GM12878 (cell line): ENCODE data around the gene RDH12. TPM values are rescaled to one million over a fixed set of nuclear protein-coding genes. Genes with fewer than 3 reads are reported as not detected.

Experiments used
- ATAC-seq: fragments of 200-7000 bp; cut with Tn5 transposase; 3 replicates; pipeline ENCODE4 v1.9.1; 2020; ENCODE audit warnings: mild to moderate bottlenecking, moderate library complexity
- BruUV-seq: library from RNA; stranded (reverse); fragments of 400-500 nt; replicated peaks from 2 replicates; lab custom pipeline; 2021; lab: Mats Ljungman, UMichigan
- CTCF ChIA-PET: fragments of 300-600 bp; sonication (Branson Sonifier 250); formaldehyde crosslinking; extraction: SDS; loops from one replicate; lab custom pipeline; 2021; ENCODE audit warnings: inconsistent platforms; lab: Yijun Ruan, JAX
- POLR2A ChIA-PET: fragments of 350-600 bp; formaldehyde crosslinking; extraction: SDS; loops from one replicate; lab custom pipeline; 2021; ENCODE audit warnings: inconsistent platforms; lab: Charles Lee
- RAD21 ChIA-PET: fragments of 300-600 bp; sonication (Branson Sonifier 250); formaldehyde crosslinking; loops from one replicate; lab custom pipeline; 2023; ENCODE audit warnings: antibody characterized with exemption; ENCODE audit not compliant: unreplicated experiment; lab: Charles Lee
- SMC1A ChIA-PET: fragments of 300-600 bp; sonication (Branson Sonifier 250); formaldehyde crosslinking; loops from one replicate; lab custom pipeline; 2023; ENCODE audit not compliant: unreplicated experiment, uncharacterized antibody; lab: Charles Lee
- DNase-seq: peaks from one replicate; pipeline ENCODE4 v3.0.0-alpha.2; 2011; ENCODE audit warnings: low read depth, low spot score
- FAIRE-seq: peaks from 3 replicates; lab custom pipeline; 2011; peaks lifted over from hg19 to GRCh38; lab: Jason Lieb, UNC
- H2AFZ ChIP-seq: 2 replicates; pipeline ENCODE4 v1.6.0; 2011; ENCODE audit warnings: low read depth, low read length, control low read depth; ENCODE audit not compliant: control insufficient read depth
- H3K27ac ChIP-seq: 2 replicates; pipeline ENCODE4 v1.5.1; 2011; ENCODE audit warnings: control low read depth; ENCODE audit not compliant: control insufficient read depth, insufficient read depth
- H3K27me3 ChIP-seq, 2 experiments: replicated peaks in 1 of 2; 2 replicates each; pipeline versions ENCODE4 v1.6.0 to v1.6.1; 2011; ENCODE audit warnings: low read length in 1 of 2; ENCODE audit not compliant: control insufficient read depth in 2 of 2, insufficient read depth in 2 of 2
- H3K36me3 ChIP-seq, 2 experiments: 2 replicates each; pipeline ENCODE4 v1.5.1; 2011; ENCODE audit warnings: low read length in 1 of 2; ENCODE audit not compliant: control insufficient read depth in 2 of 2, insufficient read depth in 2 of 2
- H3K4me1 ChIP-seq: 2 replicates; pipeline ENCODE4 v1.6.1; 2011; ENCODE audit warnings: mild to moderate bottlenecking, low read length, moderate library complexity, mixed read lengths; ENCODE audit not compliant: control insufficient read depth, insufficient read depth
- H3K4me2 ChIP-seq: 2 replicates; pipeline ENCODE4 v1.6.0; 2011; ENCODE audit warnings: control low read depth; ENCODE audit not compliant: control insufficient read depth, insufficient read depth
- H3K4me3 ChIP-seq: fragments of 200-600 bp; sonication (generic); 2 replicates; pipeline ENCODE4 v1.5.1; 2016
- H3K79me2 ChIP-seq: 2 replicates; pipeline ENCODE4 v1.6.0; 2011; ENCODE audit warnings: low read length; ENCODE audit not compliant: control insufficient read depth, insufficient read depth
- H3K9ac ChIP-seq: 2 replicates; pipeline ENCODE4 v1.8.0; 2011; ENCODE audit warnings: low read length, control low read depth, mixed read lengths; ENCODE audit not compliant: control insufficient read depth, insufficient read depth
- H3K9me3 ChIP-seq: replicated peaks from 3 replicates; pipeline ENCODE4 v1.5.1; 2011; ENCODE audit warnings: mild to moderate bottlenecking, low read length; ENCODE audit not compliant: control insufficient read depth, insufficient read depth
- H4K20me1 ChIP-seq: 2 replicates; pipeline ENCODE4 v1.6.0; 2011; ENCODE audit not compliant: control insufficient read depth, insufficient read depth
- DPF2 ChIP-seq: fragments of 450-650 bp; IDR thresholded peaks from 2 replicates; pipeline ENCODE4 v1.6.1; 2017; ENCODE audit warnings: mild to moderate bottlenecking
- WGBS: methylation state at CpG from one replicate; pipeline ENCODE4 v1.1.6; 2016; ENCODE audit warnings: low lambda C conversion rate; ENCODE audit not compliant: insufficient replicate concordance, insufficient coverage; ENCODE audit errors: missing lambda C conversion rate; 5-methylcytosine and 5-hydroxymethylcytosine counted together
- in situ Hi-C: fragments of 300-500 bp; cut with MboI; formaldehyde crosslinking; loops from 9 replicates; pipeline ENCODE4 v1.14.3; 2018; ENCODE audit warnings: mixed read lengths
- intact Hi-C: fragments of 100-400 bp; cut with micrococcal nuclease; formaldehyde crosslinking; loops from one replicate; pipeline ENCODE4 v1.14.2; 2022; ENCODE audit not compliant: unreplicated experiment
- polyA plus RNA-seq, 11 experiments: library from polyadenylated mRNA; depleted of rRNA in 4 of 11; unstranded in 6 of 11; stranded (reverse) in 5 of 11; fragments of >200 nt; fragmentation: Nextera tagmentation in 4 of 11; fragmentation: Illumina TruSeq in 1 of 11; extraction: Ambion mirVana in 4 of 11; extraction: Trizol in 1 of 11; gene quantifications; 1 replicate in 1 of 11; 2 replicates in 10 of 11; pipeline versions ENCODE4 v1.2.1 to v1.2.3, GENCODE V29; 2011 to 2016; ENCODE audit warnings: inconsistent platforms in 2 of 11, missing spikeins in 2 of 11, low read depth in 1 of 11
- total RNA-seq, 4 experiments: library from RNA; depleted of rRNA in 3 of 4; stranded (reverse); fragments of >200 nt in 3 of 4; fragmentation: Illumina TruSeq in 1 of 4; extraction: Trizol in 1 of 4; gene quantifications; 2 replicates each; pipeline versions ENCODE4 v1.2.1 to v1.2.3, GENCODE V29; 2013 to 2021
- TF ChIP-seq, protein P1 (sequence below): fragments of 450-650 bp; formaldehyde crosslinking; IDR thresholded peaks from 2 replicates; pipeline ENCODE4 v1.4.0; 2022; ENCODE audit warnings: mild to moderate bottlenecking, moderate library complexity
- TF ChIP-seq, protein P2 (sequence below): IDR thresholded peaks from 2 replicates; pipeline ENCODE4 v1.6.1; 2012; ENCODE audit warnings: mild to moderate bottlenecking, low read depth, low read length
- TF ChIP-seq, protein P3 (sequence below): fragments of 450-650 bp; IDR thresholded peaks from 2 replicates; pipeline ENCODE4 v1.6.1; 2017; ENCODE audit warnings: mild to moderate bottlenecking, moderate library complexity

The RDH12 gene
- total and polyA plus RNA-seq, 10 of the 15 experiments (the other 5 are each of a cell fraction or from before 2014, with no cell fraction given): not detected

DNA sequence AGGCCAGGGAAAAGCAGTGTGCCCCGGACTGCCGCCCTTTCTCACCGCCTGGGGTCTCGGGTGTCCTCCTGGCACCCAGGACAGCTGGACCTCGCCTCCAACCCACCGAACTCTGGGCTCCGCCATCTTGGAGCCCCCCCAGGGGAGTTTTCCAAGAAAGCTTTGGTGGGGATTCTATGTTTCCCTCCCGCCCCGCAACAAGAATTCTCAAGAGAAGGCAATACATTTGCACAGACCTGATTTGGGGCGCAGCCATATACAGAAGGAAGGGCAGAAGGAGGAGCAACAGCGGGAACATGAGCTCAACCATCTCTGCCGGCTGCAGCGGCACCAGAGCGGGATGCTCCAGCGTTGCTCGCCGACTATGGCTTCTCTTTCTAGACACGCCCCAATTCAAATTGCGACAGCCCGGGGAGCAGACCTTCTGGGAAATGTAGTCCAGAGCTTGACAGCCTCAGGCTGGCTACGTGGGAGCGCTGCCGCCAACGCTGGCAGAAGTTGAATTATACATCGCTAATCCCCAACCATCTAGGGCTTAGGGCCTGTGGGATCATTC lies 6.2 kb upstream of the RDH12 start, which contains the start of gene RDH11 (continued):
- TF ChIP-seq, protein P1, sequence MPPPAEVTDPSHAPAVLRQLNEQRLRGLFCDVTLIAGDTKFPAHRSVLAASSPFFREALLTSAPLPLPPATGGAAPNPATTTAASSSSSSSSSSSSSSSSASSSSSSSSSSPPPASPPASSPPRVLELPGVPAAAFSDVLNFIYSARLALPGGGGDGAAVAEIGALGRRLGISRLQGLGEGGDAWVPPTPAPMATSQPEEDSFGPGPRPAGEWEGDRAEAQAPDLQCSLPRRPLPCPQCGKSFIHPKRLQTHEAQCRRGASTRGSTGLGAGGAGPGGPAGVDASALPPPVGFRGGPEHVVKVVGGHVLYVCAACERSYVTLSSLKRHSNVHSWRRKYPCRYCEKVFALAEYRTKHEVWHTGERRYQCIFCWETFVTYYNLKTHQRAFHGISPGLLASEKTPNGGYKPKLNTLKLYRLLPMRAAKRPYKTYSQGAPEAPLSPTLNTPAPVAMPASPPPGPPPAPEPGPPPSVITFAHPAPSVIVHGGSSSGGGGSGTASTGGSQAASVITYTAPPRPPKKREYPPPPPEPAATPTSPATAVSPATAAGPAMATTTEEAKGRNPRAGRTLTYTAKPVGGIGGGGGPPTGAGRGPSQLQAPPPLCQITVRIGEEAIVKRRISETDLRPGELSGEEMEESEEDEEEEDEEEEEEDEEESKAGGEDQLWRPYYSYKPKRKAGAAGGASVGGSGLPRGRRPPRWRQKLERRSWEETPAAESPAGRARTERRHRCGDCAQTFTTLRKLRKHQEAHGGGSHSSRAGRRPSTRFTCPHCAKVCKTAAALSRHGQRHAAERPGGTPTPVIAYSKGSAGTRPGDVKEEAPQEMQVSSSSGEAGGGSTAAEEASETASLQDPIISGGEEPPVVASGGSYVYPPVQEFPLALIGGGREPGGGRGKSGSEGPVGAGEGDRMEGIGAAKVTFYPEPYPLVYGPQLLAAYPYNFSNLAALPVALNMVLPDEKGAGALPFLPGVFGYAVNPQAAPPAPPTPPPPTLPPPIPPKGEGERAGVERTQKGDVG (CRISPR knock-in tag): no peak

DNA sequence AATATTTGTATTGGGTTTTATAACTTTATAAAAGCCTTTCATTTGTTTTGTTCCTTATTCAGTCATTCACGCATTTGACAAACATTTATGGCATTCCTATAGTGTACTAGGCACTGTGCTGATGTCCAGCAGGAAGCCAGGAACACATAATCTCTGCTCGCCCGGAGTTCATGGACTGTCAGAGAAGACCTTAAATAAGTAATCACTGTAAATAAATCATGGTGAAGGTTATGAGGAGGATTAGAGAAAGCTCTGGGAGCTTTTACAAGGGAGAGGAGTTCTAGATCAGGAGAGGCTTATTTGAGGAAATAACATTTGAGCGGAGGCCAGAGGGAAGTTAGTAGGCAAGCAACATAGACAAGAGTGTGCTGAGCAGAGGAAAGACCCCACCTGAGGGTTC lies 4.7 kb upstream of the RDH12 start:
- Histone ChIP-seq H2AFZ (no peak overlapping the region), H3K79me2 (peaks cover 20% of the 10 kb centered on the region)
- TF ChIP-seq, protein P2, sequence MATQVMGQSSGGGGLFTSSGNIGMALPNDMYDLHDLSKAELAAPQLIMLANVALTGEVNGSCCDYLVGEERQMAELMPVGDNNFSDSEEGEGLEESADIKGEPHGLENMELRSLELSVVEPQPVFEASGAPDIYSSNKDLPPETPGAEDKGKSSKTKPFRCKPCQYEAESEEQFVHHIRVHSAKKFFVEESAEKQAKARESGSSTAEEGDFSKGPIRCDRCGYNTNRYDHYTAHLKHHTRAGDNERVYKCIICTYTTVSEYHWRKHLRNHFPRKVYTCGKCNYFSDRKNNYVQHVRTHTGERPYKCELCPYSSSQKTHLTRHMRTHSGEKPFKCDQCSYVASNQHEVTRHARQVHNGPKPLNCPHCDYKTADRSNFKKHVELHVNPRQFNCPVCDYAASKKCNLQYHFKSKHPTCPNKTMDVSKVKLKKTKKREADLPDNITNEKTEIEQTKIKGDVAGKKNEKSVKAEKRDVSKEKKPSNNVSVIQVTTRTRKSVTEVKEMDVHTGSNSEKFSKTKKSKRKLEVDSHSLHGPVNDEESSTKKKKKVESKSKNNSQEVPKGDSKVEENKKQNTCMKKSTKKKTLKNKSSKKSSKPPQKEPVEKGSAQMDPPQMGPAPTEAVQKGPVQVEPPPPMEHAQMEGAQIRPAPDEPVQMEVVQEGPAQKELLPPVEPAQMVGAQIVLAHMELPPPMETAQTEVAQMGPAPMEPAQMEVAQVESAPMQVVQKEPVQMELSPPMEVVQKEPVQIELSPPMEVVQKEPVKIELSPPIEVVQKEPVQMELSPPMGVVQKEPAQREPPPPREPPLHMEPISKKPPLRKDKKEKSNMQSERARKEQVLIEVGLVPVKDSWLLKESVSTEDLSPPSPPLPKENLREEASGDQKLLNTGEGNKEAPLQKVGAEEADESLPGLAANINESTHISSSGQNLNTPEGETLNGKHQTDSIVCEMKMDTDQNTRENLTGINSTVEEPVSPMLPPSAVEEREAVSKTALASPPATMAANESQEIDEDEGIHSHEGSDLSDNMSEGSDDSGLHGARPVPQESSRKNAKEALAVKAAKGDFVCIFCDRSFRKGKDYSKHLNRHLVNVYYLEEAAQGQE: no peak
- TF ChIP-seq, protein P3, sequence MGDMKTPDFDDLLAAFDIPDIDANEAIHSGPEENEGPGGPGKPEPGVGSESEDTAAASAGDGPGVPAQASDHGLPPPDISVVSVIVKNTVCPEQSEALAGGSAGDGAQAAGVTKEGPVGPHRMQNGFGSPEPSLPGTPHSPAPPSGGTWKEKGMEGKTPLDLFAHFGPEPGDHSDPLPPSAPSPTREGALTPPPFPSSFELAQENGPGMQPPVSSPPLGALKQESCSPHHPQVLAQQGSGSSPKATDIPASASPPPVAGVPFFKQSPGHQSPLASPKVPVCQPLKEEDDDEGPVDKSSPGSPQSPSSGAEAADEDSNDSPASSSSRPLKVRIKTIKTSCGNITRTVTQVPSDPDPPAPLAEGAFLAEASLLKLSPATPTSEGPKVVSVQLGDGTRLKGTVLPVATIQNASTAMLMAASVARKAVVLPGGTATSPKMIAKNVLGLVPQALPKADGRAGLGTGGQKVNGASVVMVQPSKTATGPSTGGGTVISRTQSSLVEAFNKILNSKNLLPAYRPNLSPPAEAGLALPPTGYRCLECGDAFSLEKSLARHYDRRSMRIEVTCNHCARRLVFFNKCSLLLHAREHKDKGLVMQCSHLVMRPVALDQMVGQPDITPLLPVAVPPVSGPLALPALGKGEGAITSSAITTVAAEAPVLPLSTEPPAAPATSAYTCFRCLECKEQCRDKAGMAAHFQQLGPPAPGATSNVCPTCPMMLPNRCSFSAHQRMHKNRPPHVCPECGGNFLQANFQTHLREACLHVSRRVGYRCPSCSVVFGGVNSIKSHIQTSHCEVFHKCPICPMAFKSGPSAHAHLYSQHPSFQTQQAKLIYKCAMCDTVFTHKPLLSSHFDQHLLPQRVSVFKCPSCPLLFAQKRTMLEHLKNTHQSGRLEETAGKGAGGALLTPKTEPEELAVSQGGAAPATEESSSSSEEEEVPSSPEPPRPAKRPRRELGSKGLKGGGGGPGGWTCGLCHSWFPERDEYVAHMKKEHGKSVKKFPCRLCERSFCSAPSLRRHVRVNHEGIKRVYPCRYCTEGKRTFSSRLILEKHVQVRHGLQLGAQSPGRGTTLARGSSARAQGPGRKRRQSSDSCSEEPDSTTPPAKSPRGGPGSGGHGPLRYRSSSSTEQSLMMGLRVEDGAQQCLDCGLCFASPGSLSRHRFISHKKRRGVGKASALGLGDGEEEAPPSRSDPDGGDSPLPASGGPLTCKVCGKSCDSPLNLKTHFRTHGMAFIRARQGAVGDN: no peak
- TF ChIP-seq DPF2: no peak
- TF ChIP-seq, all 136 proteins: peak for 0
- Histone ChIP-seq H3K4me2 (no peak overlapping the region), H3K27ac (no peak overlapping the region), H3K4me3 (no peak overlapping the region), H3K4me1 (no peaks in the 10 kb centered on the region), H3K36me3 (no peaks in the 10 kb centered on the region), H3K9ac (no peak overlapping the region), H3K27me3 (no peaks in the 10 kb centered on the region), H4K20me1 (no peaks in the 10 kb centered on the region), H3K9me3 (no peaks in the 10 kb centered on the region)
- no peak for FAIRE-seq
- WGBS: 96% methylated on average over 4 of the region's 4 CpGs
- ChIA-PET POLR2A (interaction anchor here (1.7 kb wide), 1 partner anchor 26 kb away, joined by 4 read pairs; no protein-coding TSS in a partner anchor), CTCF (interaction anchor here (1.1 to 12.3 kb wide), 3 partner anchors 9 to 115 kb away, joined by 3 to 359 read pairs (median 223); partner anchors contain the start of gene VTI1B), RAD21 (interaction anchor here (1.7 to 8.5 kb wide), 2 partner anchors 29 to 96 kb away, joined by 4 to 144 read pairs; partner anchors contain the start of gene PIGH), SMC1A (interaction anchor here (0.9 to 2.5 kb wide), 7 partner anchors 11 to 271 kb away, joined by 3 to 8 read pairs (median 3); no protein-coding TSS in a partner anchor)
- intact Hi-C loops (no loop called here), in situ Hi-C loops (no loop called here)
- no TSS peak for BruUV-seq
- DNase-seq: no peak
- ATAC-seq: no peak
